Gastroesophageal sphincter (tissue), 4 donors: ENCODE results near the gene PNMT. TPM values are rescaled to one million over a fixed set of nuclear protein-coding genes. Genes with fewer than 3 reads are reported as not detected.
"Not testable (repeated sequence)": the region's sequence is repeated elsewhere in the genome, so short reads cannot be mapped to it uniquely, and the experiment has no call there.

Experiments
- ATAC-seq: fragments of 150-250 bp; one replicate; pipeline ENCODE4 v1.9.1; 2016; ENCODE audit warnings: mild to moderate bottlenecking, moderate library complexity
- H3K27ac ChIP-seq, 4 donors: fragments of 200-600 bp; sonication (generic) in 3 of 4; 1 replicate in 3 of 4; 2 replicates in 1 of 4; pipeline ENCODE4 v1.5.1; 2016 to 2019
- H3K27me3 ChIP-seq: fragments of 200-600 bp; sonication (generic); one replicate; pipeline ENCODE4 v1.5.1; 2019
- H3K36me3 ChIP-seq, 2 donors: fragments of 200-600 bp; sonication (generic); one replicate each; pipeline ENCODE4 v1.5.1; 2019; ENCODE audit warnings: control low read depth in 1 of 2
- H3K4me1 ChIP-seq, 3 donors: fragments of 200-600 bp; sonication (generic); 1 replicate in 2 of 3; 2 replicates in 1 of 3; pipeline ENCODE4 v1.5.1; 2016 to 2019; ENCODE audit warnings: control low read depth in 2 of 3
- H3K4me3 ChIP-seq, 2 donors: fragments of 200-600 bp; sonication (generic); one replicate each; pipeline ENCODE4 v1.5.1; 2019; ENCODE audit warnings: mild to moderate bottlenecking in 1 of 2, moderate library complexity in 1 of 2
- H3K9me3 ChIP-seq, 3 donors: fragments of 200-600 bp; sonication (generic); one replicate each; pipeline ENCODE4 v1.5.1; 2017 to 2019; ENCODE audit warnings: control low read depth in 2 of 3
- CTCF ChIP-seq, 4 experiments: fragments of 200-600 bp in 2 of 4; fragments of 450-650 bp in 2 of 4; sonication (generic) in 1 of 4; IDR thresholded peaks; one replicate each; pipeline ENCODE4 v1.5.1; 2017 to 2019; ENCODE audit warnings: antibody characterized with exemption in 4 of 4, mild to moderate bottlenecking in 2 of 4, moderate library complexity in 2 of 4
- EP300 ChIP-seq: sonication (generic); formaldehyde crosslinking; IDR thresholded peaks from one replicate; pipeline ENCODE4 v1.6.1; 2017; ENCODE audit warnings: antibody characterized with exemption, mild to moderate bottlenecking
- POLR2A ChIP-seq, 2 donors: fragments of 450-650 bp; IDR thresholded peaks; one replicate each; pipeline ENCODE4 v1.6.1; 2017; ENCODE audit warnings: antibody characterized with exemption in 2 of 2, mild to moderate bottlenecking in 2 of 2, moderate library complexity in 1 of 2
- POLR2AphosphoS5 ChIP-seq: sonication (generic); formaldehyde crosslinking; IDR thresholded peaks from one replicate; pipeline ENCODE4 v1.6.1; 2017; ENCODE audit warnings: antibody characterized with exemption
- WGBS, 2 donors: methylation state at CpG; one replicate each; pipeline ENCODE4 v1.1.5; 2018; ENCODE audit warnings: low coverage in 1 of 2; 5-methylcytosine and 5-hydroxymethylcytosine counted together
- total RNA-seq, 4 donors: library from RNA; depleted of rRNA; stranded (reverse); fragments of >200 nt; gene quantifications; one replicate each; pipeline ENCODE4 v1.1.0, GENCODE V29; 2016

Gene PNMT
- total RNA-seq, 4 donors from 2014 or later, result 6.7 to 11.7 (median 7.5) TPM

- Histone ChIP-seq H3K27me3 (no peaks in the 10 kb centered on the region), H3K9me3 (no peaks in the 10 kb centered on the region), H3K36me3 (peaks cover 0 to 78% of the 10 kb centered on the region in 2 donors), H3K4me1 (peaks cover 0 to 17% (median 4%) of the 10 kb centered on the region in 3 donors), H3K27ac (no peak overlapping the region), H3K4me3 (no peak overlapping the region)
- 91% methylated on average over 7 of the region's 14 CpGs; no CpG with 5 or more reads in 1 of the 2 donors for WGBS, 2 donors
- TF ChIP-seq CTCF (IDR thresholded peaks at IDR 0.05), result no peak
- TF ChIP-seq POLR2AphosphoS5, result no peak
- no peak for TF ChIP-seq POLR2A (IDR thresholded peaks at IDR 0.05)
- TF ChIP-seq EP300, result no peak
- ATAC-seq, result no peak
Measured at GRCh38 chr17:39709319-39709997, 41.2 kb downstream of the PNMT start.

- TF ChIP-seq CTCF (IDR thresholded peaks at IDR 0.05), result no peak
- H3K27ac ChIP-seq, result no peak overlapping the region
- no peaks in the 10 kb centered on the region for H3K9me3 ChIP-seq
- ATAC-seq, result no peak
- H3K4me1 ChIP-seq, result peaks cover 0 to 9% (median 1%) of the 10 kb centered on the region in 3 donors
- peaks cover 0 to 86% of the 10 kb centered on the region in 2 donors for H3K36me3 ChIP-seq
- H3K27me3 ChIP-seq, result no peaks in the 10 kb centered on the region
- H3K4me3 ChIP-seq, result no peak overlapping the region
- WGBS, 2 donors, result 88 to 91% methylated on average over 6 to 10 of the region's 20 CpGs
Measured at GRCh38 chr17:39709998-39710964, 42.0 kb downstream of the PNMT start.

GRCh38 chr17:39711071-39711470 lies 42.8 kb downstream of the PNMT start:
- H3K27me3 ChIP-seq, H3K9me3 ChIP-seq, H3K4me3 ChIP-seq, ATAC-seq, H3K27ac ChIP-seq, H3K4me1 ChIP-seq: not testable (repeated sequence)
- peaks cover 0 to 94% of the 10 kb centered on the region in 2 donors for H3K36me3 ChIP-seq
- WGBS, 2 donors, result 78 to 100% methylated on average over 4 to 11 of the region's 11 CpGs

DNA sequence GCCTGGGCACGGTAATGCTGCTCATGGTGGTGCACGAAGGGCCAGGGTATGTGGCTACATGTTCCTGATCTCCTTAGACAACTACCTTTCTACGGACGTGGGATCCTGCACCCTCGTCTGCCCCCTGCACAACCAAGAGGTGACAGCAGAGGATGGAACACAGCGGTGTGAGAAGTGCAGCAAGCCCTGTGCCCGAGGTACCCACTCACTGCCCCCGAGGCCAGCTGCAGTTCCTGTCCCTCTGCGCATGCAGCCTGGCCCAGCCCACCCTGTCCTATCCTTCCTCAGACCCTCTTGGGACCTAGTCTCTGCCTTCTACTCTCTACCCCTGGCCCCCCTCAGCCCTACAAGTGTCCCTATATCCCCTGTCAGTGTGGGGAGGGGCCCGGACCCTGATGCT lies 43.6 kb downstream of the PNMT start:
- Histone ChIP-seq H3K36me3 (peaks cover 0 to 100% of the 10 kb centered on the region in 2 donors), H3K27ac (no peak overlapping the region), H3K4me3 (no peak overlapping the region), H3K9me3 (no peaks in the 10 kb centered on the region), H3K4me1 (no peaks in the 10 kb centered on the region), H3K27me3 (no peaks in the 10 kb centered on the region)
- WGBS, 2 donors, result 89% methylated on average over 5 of the region's 10 CpGs; no CpG with 5 or more reads in 1 of the 2 donors
- ATAC-seq, result no peak
- no peak for TF ChIP-seq CTCF (IDR thresholded peaks at IDR 0.05)
- no peak for TF ChIP-seq POLR2A (IDR thresholded peaks at IDR 0.05)
- TF ChIP-seq POLR2AphosphoS5, result no peak
- TF ChIP-seq EP300, result no peak

DNA sequence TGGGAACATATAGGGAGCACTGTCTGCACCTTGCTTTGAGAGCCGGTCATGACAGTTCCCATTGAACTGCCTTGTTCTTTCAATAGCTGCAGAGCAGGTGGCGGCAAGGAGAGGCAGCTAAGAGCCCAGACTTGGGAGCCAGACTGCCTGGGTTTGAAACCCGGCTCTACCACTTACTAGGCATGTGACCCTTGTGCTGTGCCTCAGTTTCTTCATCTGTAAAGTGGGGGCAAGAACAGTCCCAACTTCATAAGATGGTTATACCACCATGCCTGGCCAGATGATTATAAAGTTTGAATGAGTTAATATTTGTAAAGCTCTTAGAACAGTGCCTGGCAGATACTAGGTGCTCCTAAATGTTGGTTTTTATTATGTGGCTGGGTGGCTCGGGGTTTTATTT lies 46.0 kb downstream of the PNMT start:
- no peak for ATAC-seq
- Histone ChIP-seq H3K9me3 (no peaks in the 10 kb centered on the region), H3K36me3 (peaks cover 0 to 100% of the 10 kb centered on the region in 2 donors), H3K27ac (no peak overlapping the region), H3K27me3 (no peaks in the 10 kb centered on the region), H3K4me1 (no peaks in the 10 kb centered on the region), H3K4me3 (no peak overlapping the region)
- 75 to 77% methylated on average over 1 to 2 of the region's 4 CpGs for WGBS, 2 donors
- no peak for TF ChIP-seq POLR2A (IDR thresholded peaks at IDR 0.05)
- TF ChIP-seq POLR2AphosphoS5, result no peak
- TF ChIP-seq CTCF (IDR thresholded peaks at IDR 0.05), result no peak
- no peak for TF ChIP-seq EP300
